Adrenal gland (tissue), 5 donors: ENCODE data around the gene SLC19A2.

Experiments used
- CTCF ChIP-seq, 6 experiments: fragments of 450-650 bp in 4 of 6; fragments of 200-600 bp in 2 of 6; sonication (generic) in 1 of 6; IDR thresholded peaks; 1 replicate in 5 of 6; 2 replicates in 1 of 6; pipeline versions ENCODE4 v1.5.1 to v1.8.0; 2016 to 2021; ENCODE audit warnings: antibody characterized with exemption in 6 of 6, mild to moderate bottlenecking in 2 of 6, moderate library complexity in 1 of 6
- POLR2A ChIP-seq, 2 donors: fragments of 450-650 bp; IDR thresholded peaks; one replicate each; pipeline ENCODE4 v1.6.1; 2017; ENCODE audit warnings: antibody characterized with exemption in 2 of 2, mild to moderate bottlenecking in 2 of 2, moderate library complexity in 1 of 2
- donor health status: DM: no; HTN: no; CAD: no.

DNA sequence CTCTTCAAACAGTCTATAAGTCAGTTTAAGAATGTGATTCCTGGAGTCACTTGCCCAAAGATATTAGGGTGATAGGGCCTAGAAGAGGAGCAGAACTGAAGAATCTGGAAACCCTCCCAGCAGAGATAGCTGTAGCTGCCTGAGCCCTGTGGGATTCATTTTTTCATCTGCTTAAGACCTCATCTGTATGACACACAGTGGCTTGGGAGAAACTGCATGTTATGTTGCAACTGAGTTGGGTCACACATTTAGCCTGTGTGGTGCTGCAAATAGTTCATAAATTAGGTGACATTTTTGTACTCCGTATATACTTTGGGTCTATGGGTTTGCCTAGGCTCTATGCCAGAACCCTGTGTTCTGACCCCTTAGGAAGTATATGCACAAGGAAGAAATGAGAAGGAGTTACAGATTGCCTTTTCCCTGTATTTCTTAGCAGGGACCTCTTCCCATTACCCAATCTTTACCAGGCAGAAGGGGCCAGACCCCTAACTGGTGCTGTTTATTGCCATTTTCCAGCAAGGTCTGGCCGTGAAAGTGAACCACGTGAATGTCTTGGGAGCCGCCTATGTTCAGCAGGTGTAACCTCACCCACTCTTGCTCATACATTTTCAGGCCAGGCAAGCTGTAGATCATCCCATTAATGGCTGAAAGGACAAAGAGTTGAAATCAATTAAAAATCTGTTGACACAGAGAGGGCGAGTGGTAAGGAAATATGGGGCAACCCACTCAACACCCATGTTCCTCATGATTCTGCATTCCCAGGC, 41.9 kb upstream of the SLC19A2 start:
- TF ChIP-seq CTCF (IDR thresholded peaks at IDR 0.05) (no peak), POLR2A (IDR thresholded peaks at IDR 0.05) (no peak)
